Transverse colon (tissue), 4 donors: Measurements from ENCODE around the gene DGKD.

Source experiments
- POLR2A ChIP-seq: fragments of 450-650 bp; IDR thresholded peaks from one replicate; pipeline ENCODE4 v1.6.1; 2016; ENCODE audit warnings: antibody characterized with exemption, mild to moderate bottlenecking, moderate library complexity
- POLR2AphosphoS5 ChIP-seq, 3 donors: sonication (generic); formaldehyde crosslinking; IDR thresholded peaks; one replicate each; pipeline ENCODE4 v1.6.1; 2016; ENCODE audit warnings: antibody characterized with exemption in 3 of 3
- TF ChIP-seq, protein P1 (sequence below), 5 experiments: fragments of 200-600 bp in 3 of 5; fragments of 450-650 bp in 2 of 5; sonication (generic) in 3 of 5; IDR thresholded peaks; 1 replicate in 2 of 5; 2 replicates in 3 of 5; pipeline ENCODE4 v1.5.1; 2016 to 2017; ENCODE audit warnings: antibody characterized with exemption in 5 of 5, inconsistent platforms in 3 of 5, mild to moderate bottlenecking in 2 of 5, moderate library complexity in 1 of 5

DNA sequence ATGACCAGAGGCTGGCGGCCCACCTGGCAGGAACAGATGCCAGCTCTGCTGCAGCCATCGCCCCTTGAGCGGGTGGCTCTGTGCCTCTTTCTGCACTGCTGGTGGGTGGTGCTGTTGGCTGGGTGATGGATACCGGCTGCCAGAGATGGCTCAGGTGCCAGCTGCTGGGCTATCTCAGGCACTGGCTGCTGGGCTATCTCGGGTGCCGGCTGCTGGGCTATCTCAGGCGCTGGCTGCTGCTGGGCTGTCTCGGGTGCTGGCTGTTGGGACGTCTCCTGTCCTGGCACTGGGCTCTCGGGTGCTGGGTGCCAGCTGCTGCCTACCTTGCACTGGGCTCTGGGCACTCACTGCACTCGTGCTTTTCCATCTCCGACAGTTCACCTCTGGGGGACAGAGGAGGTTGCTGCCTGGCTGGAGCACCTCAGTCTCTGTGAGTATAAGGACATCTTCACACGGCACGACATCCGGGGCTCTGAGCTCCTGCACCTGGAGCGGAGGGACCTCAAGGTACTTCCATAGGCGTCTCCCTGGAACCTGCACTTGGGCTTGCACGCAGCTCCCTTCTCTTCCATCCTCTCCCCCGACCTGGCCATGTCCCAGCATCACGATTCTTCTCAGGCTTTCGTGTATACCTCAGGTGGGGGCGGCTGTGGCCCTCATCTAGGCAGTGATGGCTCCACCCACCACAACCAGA is 113.9 kb downstream of the DGKD start:
- TF ChIP-seq, protein P1, sequence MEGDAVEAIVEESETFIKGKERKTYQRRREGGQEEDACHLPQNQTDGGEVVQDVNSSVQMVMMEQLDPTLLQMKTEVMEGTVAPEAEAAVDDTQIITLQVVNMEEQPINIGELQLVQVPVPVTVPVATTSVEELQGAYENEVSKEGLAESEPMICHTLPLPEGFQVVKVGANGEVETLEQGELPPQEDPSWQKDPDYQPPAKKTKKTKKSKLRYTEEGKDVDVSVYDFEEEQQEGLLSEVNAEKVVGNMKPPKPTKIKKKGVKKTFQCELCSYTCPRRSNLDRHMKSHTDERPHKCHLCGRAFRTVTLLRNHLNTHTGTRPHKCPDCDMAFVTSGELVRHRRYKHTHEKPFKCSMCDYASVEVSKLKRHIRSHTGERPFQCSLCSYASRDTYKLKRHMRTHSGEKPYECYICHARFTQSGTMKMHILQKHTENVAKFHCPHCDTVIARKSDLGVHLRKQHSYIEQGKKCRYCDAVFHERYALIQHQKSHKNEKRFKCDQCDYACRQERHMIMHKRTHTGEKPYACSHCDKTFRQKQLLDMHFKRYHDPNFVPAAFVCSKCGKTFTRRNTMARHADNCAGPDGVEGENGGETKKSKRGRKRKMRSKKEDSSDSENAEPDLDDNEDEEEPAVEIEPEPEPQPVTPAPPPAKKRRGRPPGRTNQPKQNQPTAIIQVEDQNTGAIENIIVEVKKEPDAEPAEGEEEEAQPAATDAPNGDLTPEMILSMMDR (IDR thresholded peaks at IDR 0.05): no peak
- TF ChIP-seq POLR2AphosphoS5 (IDR thresholded peaks at IDR 0.05) (no peak), POLR2A (no peak)
